Measurements from ENCODE around the gene TMEM97.

The TMEM97 gene

DNA sequence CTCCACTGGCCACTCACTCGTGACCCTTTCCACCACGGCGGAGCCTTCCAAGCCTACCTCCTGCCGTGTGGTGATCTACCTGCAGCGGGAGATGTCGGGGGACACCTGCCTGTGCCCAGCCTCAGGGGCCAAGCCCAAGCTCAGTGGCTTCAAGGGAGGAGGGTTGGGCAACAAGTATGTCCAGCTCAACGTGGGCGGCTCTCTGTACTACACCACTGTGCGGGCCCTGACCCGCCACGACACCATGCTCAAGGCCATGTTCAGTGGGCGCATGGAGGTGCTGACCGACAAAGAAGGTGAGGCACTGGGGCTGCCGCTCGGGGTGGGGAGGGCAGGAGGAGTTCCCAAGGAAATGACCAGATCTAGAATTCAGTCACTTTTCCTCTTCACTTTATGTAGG, 20.4 kb downstream of the TMEM97 start:
- no peaks in the 10 kb centered on the region for H3K36me3 ChIP-seq
- no peaks in the 10 kb centered on the region for H3K4me1 ChIP-seq
- no peak for TF ChIP-seq CTCF (IDR thresholded peaks at IDR 0.05; ENCODE audit: low read depth, low read length)
- no peak overlapping the region for H3K4me3 ChIP-seq (ENCODE audit: low read depth, low read length)
- no peaks in the 10 kb centered on the region for H3K27me3 ChIP-seq
- no peak for DNase-seq
- H3K9me3 ChIP-seq = no peaks in the 10 kb centered on the region

DNA sequence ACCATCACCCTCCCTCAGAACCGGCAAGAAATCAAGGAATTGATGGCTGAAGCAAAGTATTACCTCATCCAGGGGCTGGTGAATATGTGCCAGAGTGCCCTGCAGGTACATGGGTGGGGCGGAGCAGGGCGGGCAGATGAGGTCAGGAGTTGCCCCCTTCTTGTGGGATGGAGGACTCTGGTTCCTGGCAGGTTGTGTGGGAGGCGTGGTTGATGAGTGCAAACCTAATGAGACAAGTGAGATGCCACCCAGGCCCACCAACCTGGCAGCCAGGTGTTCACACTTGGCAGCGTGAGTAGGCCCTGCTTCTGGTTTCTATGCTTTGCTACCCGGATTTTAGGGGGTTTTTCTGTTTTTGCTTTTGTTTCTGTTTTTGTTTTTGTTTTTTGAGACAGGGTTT, 21.4 kb downstream of the TMEM97 start:
- TF ChIP-seq CTCF (IDR thresholded peaks at IDR 0.05; ENCODE audit: low read depth, low read length) = no peak
- no peaks in the 10 kb centered on the region for H3K36me3 ChIP-seq
- H3K27me3 ChIP-seq = no peaks in the 10 kb centered on the region
- no peak overlapping the region for H3K4me3 ChIP-seq (ENCODE audit: low read depth, low read length)
- no peaks in the 10 kb centered on the region for H3K4me1 ChIP-seq
- no peaks in the 10 kb centered on the region for H3K9me3 ChIP-seq
- no peak for DNase-seq

GRCh38 chr17:28341516-28341915, 22.5 kb downstream of the TMEM97 start:
- no peak for TF ChIP-seq CTCF (IDR thresholded peaks at IDR 0.05; ENCODE audit: low read depth, low read length)
- Histone ChIP-seq H3K9me3 (no peaks in the 10 kb centered on the region), H3K27me3 (no peaks in the 10 kb centered on the region), H3K4me1 (no peaks in the 10 kb centered on the region), H3K4me3 (ENCODE audit: low read depth, low read length) (no peak overlapping the region), H3K36me3 (no peaks in the 10 kb centered on the region)
- no peak for DNase-seq

GRCh38 chr17:28342313-28342712, 23.3 kb downstream of the TMEM97 start:
- no peak for TF ChIP-seq CTCF (IDR thresholded peaks at IDR 0.05; ENCODE audit: low read depth, low read length)
- H3K27me3 ChIP-seq = no peaks in the 10 kb centered on the region
- no peaks in the 10 kb centered on the region for H3K4me1 ChIP-seq
- H3K9me3 ChIP-seq = no peaks in the 10 kb centered on the region
- H3K36me3 ChIP-seq = no peaks in the 10 kb centered on the region
- DNase-seq = no peak
- H3K4me3 ChIP-seq (ENCODE audit: low read depth, low read length) = no peak overlapping the region

GRCh38 chr17:28343491-28343932, 24.5 kb downstream of the TMEM97 start:
- no peak for DNase-seq
- no peak overlapping the region for H3K4me3 ChIP-seq (ENCODE audit: low read depth, low read length)
- H3K4me1 ChIP-seq = no peaks in the 10 kb centered on the region
- H3K36me3 ChIP-seq = no peaks in the 10 kb centered on the region
- no peaks in the 10 kb centered on the region for H3K27me3 ChIP-seq
- H3K9me3 ChIP-seq = no peaks in the 10 kb centered on the region
- TF ChIP-seq CTCF (IDR thresholded peaks at IDR 0.05; ENCODE audit: low read depth, low read length) = no peak

DNA sequence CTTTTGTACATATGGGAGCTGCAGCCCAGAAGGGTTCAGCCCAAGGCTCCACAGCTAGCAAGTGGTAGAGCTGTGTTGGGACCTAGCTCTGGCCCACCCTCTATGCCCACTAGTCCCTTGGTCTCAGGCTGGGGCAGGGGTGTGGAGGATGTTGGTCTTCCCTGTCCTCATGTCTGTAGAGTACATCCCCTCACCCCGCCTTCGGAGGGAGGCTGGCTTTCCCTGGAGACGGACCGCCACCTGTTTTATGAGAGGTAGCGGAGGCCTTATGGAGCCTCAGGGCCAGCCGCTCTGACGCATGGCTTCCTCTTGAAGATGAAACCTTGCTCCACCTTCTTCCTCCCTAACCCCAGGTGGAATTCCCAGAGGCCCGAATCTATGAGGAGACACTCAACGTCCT, 25.0 kb downstream of the TMEM97 start:
- no peak for DNase-seq
- no peaks in the 10 kb centered on the region for H3K27me3 ChIP-seq
- H3K9me3 ChIP-seq = no peaks in the 10 kb centered on the region
- no peaks in the 10 kb centered on the region for H3K36me3 ChIP-seq
- no peaks in the 10 kb centered on the region for H3K4me1 ChIP-seq
- no peak for TF ChIP-seq CTCF (IDR thresholded peaks at IDR 0.05; ENCODE audit: low read depth, low read length)
- no peak overlapping the region for H3K4me3 ChIP-seq (ENCODE audit: low read depth, low read length)

All from BE2C (cell line).